GM21381 (cell line): Measurements from ENCODE around the gene TPGS1.

Experiments
- ATAC-seq: cut with Tn5 transposase; IDR thresholded peaks from one replicate; pipeline ENCODE4 v1.9.1; 2021; ENCODE audit warnings: mild to moderate bottlenecking, moderate library complexity; ENCODE audit not compliant: unreplicated experiment

Gene TPGS1

GRCh38 chr19:538641-539428 lies 31.5 kb downstream of the TPGS1 start:
- ATAC-seq = no peak

- no peak for ATAC-seq
Measured at GRCh38 chr19:539429-540030, 32.2 kb downstream of the TPGS1 start.

DNA sequence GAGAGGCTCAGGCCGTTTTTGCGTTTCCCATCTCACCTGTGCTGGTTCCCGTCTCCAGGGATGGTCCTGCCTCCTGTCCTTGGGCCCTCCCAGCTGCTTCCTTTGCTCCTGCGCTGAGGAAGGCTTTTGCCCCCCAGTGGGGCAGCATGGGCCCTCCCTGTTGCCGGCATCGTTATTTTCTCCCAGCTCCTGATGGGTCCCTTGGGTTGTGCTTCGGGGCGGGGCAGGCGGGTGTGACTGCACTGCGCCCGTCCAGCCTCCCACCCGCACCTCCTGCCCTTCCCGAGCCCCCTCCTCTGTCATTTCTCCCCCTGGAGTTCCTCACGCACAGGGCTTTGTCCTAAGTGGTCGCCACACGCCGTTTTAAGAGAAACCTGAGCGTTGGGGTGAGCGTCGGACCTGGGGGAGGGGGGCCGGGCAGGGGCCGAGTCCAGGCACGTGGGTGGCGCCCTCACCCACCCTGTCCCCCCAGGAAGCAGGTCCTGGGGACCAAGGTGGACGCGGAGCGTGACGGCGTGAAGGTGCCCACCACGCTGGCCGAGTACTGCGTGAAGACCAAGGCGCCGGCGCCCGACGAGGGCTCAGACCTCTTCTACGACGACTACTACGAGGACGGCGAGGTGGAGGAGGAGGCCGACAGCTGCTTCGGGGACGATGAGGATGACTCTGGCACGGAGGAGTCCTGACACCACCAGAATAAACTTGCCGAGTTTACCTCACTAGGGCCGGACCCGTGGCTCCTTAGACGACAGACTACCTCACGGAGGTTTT lies 33.8 kb downstream of the TPGS1 start:
- no peak for ATAC-seq

DNA sequence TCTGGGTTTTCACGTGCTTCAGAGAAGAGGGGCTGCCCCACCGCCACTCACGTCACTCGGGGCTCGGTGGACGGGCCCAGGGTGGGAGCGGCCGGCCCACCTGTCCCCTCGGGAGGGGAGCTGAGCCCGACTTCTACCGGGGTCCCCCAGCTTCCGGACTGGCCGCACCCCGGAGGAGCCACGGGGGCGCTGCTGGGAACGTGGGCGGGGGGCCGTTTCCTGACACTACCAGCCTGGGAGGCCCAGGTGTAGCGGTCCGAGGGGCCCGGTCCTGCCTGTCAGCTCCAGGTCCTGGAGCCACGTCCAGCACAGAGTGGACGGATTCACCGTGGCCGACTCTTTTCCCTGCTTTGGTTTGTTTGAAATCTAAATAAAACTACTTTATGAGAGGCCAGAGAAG lies 34.4 kb downstream of the TPGS1 start:
- no peak for ATAC-seq

GRCh38 chr19:542173-542866 lies 35.0 kb downstream of the TPGS1 start:
- no peak for ATAC-seq

DNA sequence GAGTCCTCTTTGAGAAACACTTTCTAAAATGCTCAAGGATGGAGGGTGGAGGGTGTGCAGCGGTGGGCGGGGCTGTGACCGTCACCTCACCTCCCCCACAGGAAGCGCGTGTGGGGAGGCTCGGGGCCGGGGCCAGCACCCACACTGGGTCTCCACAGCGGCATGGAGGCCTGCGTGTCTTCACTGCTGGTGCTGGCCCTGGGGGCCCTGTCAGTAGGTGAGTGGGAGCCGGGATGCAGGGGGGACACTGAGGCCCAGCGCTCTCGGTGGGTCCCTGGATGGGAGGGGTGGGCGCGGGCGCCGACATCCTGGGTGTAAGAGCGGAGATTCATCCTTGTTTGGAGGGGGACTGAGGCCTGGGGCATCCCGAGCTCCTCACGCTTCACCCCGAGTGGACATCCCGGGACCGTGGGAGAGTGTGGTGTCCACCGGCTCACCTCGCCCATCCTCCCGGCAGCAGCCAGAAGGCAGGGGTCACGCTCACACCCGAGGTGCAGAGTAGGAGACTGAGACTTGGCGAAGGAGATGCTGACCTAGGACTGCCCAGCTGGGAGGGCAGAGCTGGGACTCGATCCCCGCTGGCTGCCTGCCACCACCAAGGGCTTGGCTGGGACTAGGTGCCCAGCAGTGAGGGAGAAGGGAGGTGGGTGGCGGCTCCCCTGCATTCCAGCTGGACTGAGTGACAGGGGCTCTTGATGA lies 36.8 kb downstream of the TPGS1 start, which contains the start of gene GZMM:
Gene GZMM, plus strand, starts transcription at position 144 of the 699 bp plus-strand sequence. Its CDS starts 19 bp downstream, at position 163.
- no peak for ATAC-seq

DNA sequence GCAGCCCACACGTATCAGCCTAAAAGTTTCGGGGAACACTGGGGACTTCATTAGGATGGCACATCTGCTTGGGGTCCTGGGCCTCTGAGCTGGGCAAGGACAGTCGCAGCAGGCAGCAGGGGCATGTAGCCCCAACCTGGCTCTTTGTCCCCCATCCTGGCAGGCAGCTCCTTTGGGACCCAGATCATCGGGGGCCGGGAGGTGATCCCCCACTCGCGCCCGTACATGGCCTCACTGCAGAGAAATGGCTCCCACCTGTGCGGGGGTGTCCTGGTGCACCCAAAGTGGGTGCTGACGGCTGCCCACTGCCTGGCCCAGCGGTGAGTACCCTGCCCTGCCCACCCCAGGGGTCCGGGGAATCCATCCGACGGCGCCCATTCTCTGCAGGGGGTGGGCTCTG lies 39.8 kb downstream of the TPGS1 start:
- no peak for ATAC-seq

- no peak for ATAC-seq
Measured at GRCh38 chr19:547836-548720, 40.8 kb downstream of the TPGS1 start.

GRCh38 chr19:548886-549830 lies 41.9 kb downstream of the TPGS1 start:
- ATAC-seq = no peak

GRCh38 chr19:554817-555216 lies 47.5 kb downstream of the TPGS1 start:
- no peak for ATAC-seq

GRCh38 chr19:555474-555808 lies 48.1 kb downstream of the TPGS1 start:
- no peak for ATAC-seq

GRCh38 chr19:556611-557382 lies 49.5 kb downstream of the TPGS1 start:
- no peak for ATAC-seq

DNA sequence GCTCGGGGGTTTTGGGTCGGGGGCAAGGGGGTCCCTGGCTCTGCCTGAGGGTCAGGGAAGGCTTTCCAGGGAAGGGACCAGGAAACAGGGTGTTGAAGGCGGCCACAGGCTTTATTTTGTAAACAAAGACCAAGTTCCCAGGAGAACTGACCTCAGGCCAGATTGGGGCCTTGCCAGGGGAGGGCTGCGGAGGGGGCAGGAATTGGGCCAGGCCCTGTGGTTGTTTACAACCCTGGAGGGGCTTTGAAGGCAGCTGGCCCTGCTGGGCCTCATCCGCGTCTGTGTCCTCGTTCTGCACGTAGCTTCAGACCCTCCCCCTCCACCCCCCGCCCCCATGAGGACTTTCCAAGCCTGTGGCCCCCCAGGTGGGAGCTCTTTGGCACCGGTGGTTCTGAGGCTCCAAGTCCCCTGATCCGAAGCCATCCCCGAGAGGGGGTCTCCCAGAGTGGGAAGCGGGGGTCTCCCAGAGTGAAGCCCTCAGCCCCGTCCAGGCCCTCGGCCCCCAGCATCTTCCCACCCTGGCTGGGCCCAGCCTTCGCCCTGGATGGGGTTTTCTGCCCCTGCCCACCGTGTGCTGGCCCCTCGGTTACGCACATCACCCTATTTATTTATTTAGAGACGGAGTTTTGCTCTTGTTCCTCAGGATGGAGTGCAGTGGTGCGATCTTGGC lies 51.6 kb downstream of the TPGS1 start:
- no peak for ATAC-seq

GRCh38 chr19:560121-560520 lies 52.8 kb downstream of the TPGS1 start:
- ATAC-seq = no peak

GRCh38 chr19:566403-566802 lies 59.1 kb downstream of the TPGS1 start:
- no peak for ATAC-seq

- ATAC-seq = no peak
Measured at GRCh38 chr19:566844-567243, 59.5 kb downstream of the TPGS1 start.

DNA sequence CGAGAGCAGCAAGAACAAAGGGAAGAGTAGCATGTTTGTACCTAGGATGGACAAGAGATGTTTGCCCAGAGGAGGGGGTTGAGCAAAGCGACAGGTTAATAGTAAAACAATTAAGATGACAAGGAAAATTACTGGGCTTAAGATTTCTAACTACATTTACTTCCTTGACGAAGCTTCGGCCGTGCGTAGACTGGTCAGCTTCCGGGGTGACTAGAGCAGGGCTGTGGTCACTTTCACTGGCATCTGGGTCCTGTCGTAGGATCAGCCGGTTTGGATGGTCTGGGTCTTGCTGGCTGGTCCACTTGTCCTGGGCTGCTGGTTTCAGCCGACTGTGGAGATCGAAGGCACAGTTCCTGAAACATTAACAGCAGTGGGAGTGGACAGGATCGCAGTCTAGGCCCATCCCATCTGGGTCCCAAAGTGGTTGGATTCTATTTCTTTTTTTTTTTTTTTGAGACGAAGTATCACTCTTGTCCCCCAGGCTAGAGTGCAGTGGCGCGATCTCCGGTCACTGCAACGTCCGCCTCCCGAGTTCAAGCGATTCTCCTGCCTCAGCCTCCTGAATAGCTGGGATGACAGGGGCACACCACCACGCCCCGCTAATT lies 60.1 kb downstream of the TPGS1 start:
- no peak for ATAC-seq
